ENCODE results near the gene SLC22A6.
"Not testable (repeated sequence)": the region's sequence is repeated elsewhere in the genome, so short reads cannot be mapped to it uniquely, and the experiment has no call there.

SLC22A6 gene

GRCh38 chr11:62988276-62988675, 3.5 kb upstream of the SLC22A6 start:
- DNase-seq = no peak

GRCh38 chr11:62985041-62985750, 429 bp upstream of the SLC22A6 start:
- DNase-seq = no peak

- no peak for DNase-seq
Observed at GRCh38 chr11:62983536-62984199, 1.1 kb downstream of the SLC22A6 start.

DNA sequence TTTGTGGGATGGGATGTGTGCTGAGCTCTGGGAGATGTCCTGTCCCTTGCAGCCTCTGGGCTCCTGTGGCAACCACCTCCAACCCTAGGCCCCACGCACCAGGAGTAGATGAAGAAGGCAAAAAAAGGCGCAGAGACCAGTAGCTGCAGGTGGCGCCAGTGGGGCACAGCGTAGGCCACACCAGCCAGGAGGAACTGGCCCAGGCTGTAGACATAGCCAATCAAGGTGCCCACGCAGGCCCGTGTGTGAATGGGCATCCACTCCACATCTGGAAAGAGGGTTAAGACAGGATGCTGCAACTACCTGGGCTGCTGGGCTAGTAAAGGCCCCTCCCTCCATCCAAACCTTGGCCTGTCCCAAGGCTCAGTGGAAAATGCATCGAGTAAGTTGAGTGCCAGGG, 3.0 kb downstream of the SLC22A6 start:
- DNase-seq = no peak

DNA sequence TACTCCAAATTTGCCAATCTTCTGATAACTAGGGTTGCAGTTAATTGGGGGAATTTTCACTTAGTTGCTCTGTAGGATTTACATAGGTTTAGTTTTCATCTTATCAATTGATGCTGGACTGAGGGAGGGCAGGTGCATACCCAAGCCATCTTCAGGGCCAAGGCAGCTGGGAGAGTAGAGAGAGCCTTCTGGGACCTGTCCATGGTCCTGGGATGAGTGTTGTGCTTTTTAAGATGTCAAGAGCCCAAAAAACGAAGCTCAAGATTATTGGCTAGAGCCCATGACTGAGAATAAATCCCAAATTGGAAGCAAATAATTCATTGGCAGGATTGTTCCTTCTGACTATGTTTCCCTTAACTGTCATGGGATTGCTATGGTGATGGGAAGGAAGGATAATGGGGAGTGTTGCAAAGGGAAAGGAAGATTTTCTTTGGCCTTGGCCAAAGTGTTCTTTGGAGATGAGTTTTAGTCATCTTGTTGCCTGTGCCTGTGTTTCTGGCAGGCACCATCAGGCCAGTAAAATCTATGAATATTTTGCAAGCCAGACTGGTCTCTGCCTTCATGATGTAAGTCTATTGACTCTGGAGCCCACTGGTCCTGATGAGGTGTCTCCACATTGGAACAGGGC, 4.5 kb downstream of the SLC22A6 start:
- no peak for DNase-seq

GRCh38 chr11:62976109-62976508, 8.7 kb downstream of the SLC22A6 start:
- DNase-seq = no peak

GRCh38 chr11:62974848-62975522, 9.8 kb downstream of the SLC22A6 start:
- peak; percentile 44 for DNase-seq

DNA sequence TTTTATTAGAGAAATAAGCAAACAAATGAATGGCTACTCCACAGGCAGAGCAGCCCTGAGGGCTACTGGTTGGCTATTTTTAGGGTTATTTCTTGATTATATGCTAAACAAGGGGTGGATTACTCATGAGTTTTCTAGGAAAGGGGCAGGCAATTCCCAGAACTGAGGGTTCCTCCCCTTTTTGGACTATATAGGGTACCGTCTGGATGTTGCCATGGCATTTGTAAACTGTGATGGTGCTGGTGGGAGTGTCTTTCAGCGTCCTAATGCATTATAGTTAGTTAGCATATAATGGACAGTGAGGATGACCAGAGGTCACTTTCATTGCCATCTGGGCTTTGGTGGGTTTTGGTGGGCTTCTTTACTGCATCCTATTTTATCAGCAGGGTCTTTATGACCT, 19.2 kb downstream of the SLC22A6 start:
- no peak for DNase-seq

- no peak for DNase-seq
Observed at GRCh38 chr11:62962391-62962790, 22.4 kb downstream of the SLC22A6 start.

- no peak for DNase-seq
Observed at GRCh38 chr11:62961017-62961570, 23.7 kb downstream of the SLC22A6 start.

- no peak for DNase-seq
Observed at GRCh38 chr11:62959422-62959980, 25.3 kb downstream of the SLC22A6 start.

DNA sequence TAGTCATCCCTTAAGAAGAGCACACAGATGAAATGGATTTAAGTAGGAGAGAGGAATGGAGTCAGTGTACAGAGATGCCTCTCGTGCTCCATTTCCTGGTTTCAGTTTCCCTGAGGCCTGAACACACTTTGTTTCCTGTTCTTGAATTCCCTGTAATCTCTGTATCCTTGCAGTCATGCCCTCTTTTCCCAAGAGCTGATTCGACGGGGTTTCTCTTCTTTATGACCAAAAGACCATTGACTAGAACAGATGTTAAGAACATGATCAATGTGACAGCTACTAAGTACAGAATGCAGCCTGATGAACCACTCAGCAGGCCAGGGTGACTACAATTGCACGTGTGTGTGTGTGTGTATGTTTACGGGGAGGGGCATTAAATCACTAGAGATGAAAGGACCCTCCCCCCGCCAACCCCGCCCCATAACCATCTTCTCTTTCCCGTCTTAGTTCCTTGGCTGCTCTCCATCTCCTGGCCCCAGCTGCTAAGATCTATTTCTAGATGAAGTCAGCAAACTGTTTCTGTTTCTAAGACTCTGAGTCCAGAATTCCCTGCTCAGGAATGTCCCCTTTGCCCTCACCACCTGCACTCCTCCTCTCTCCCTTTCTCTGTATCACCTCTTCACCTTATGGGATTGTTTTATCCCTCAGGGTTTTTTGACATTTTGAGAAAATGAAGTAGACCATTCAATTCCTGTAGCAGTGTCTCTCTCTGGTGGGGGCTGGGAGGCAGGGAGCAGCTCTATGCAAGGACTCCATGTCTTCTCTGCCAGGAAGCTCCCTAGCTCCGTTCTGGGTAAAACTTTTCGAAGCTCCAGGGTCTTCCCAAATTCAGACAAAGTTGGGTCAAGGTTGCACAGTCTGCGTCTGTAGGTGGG, 26.0 kb downstream of the SLC22A6 start:
- peak; percentile 56 for DNase-seq

GRCh38 chr11:62957147-62957546, 27.6 kb downstream of the SLC22A6 start:
- DNase-seq = no peak

GRCh38 chr11:62954478-62954877, 30.3 kb downstream of the SLC22A6 start:
- no peak for DNase-seq

DNA sequence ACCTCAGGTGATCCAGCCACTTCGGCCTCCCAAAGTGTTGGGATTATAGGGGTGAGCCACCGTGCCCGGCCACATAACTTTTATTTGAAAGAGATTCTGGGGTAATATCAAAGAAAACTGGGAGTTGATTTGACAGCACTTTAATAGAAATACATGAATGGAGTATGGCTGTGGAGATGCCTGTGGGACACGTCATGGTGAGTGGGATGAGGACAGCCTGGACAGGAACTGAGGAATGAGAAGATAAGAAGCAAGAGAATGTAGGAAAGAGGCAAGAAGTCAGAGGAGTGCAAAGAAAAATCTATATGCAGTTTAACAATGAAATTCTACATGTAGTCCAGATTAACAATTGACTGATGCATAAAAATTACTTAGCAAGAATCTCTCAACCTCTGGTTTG, 31.0 kb downstream of the SLC22A6 start:
- DNase-seq = no peak

DNA sequence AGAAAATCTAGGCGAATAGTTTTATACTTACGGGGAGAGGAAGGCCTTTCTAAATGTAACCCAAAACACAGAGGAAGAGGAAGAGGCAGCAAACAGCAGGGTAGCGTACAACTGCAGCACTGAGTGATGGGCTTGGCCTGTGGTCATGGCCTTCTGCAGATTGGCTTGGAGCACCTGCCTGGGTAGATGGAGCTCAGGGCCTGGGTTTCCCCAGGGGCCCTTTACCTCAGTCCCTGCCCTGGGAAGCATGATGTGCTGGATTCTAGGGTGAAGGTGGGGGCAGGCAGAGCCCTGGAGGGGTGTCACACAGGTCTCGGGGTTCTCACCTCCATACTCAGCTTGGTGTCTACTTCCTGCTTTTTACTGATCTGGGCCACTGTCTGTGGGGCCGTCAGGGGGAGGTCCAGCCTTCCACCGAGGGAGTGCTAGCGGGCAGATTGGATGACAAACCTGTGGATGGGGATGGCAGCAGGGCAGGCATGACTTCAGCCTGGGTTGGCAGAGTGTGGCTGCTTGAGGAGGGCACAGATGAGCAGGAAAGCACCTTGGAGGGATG, 35.9 kb downstream of the SLC22A6 start:
- DNase-seq = no peak

DNA sequence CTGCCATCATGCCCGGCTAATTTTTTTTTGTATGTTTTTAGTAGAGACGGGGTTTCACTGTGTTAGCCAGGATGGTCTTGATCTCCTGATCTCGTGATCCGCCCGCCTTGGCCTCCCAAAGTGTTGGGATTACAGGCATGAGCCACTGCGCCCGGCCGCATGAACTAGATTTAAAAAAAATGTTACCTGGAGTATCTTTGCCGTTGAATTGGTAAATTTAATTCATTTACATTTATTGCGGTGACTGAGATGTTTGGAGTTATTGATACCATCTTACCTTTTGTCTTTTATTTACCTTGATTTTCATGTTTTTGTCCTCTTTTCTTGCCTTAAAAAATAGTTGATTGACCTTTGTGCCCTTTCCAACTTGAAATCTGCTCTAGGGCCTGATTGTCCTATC, 39.2 kb downstream of the SLC22A6 start:
- not testable (repeated sequence) for DNase-seq

DNA sequence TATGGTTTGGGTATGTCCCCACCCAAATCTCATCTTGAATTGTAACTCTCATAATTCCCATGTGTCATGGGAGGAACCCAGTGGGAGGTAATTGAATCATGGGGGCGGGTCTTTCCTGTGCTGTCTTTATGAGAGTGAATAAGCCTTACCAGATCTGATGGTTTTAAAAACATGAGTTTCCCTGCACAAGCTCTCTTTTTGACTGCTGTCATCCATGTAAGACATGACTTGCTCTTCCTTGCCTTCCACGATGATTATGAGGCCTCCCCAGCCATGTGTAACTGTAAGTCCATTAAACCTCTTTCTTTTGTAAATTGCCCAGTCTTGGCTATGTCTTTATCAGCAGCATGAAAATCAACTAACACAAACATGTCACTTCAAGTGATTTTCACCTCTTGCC, 47.2 kb downstream of the SLC22A6 start:
- not testable (repeated sequence) for DNase-seq

- no peak for DNase-seq
Observed at GRCh38 chr11:62934496-62934785, 50.3 kb downstream of the SLC22A6 start.

DNA sequence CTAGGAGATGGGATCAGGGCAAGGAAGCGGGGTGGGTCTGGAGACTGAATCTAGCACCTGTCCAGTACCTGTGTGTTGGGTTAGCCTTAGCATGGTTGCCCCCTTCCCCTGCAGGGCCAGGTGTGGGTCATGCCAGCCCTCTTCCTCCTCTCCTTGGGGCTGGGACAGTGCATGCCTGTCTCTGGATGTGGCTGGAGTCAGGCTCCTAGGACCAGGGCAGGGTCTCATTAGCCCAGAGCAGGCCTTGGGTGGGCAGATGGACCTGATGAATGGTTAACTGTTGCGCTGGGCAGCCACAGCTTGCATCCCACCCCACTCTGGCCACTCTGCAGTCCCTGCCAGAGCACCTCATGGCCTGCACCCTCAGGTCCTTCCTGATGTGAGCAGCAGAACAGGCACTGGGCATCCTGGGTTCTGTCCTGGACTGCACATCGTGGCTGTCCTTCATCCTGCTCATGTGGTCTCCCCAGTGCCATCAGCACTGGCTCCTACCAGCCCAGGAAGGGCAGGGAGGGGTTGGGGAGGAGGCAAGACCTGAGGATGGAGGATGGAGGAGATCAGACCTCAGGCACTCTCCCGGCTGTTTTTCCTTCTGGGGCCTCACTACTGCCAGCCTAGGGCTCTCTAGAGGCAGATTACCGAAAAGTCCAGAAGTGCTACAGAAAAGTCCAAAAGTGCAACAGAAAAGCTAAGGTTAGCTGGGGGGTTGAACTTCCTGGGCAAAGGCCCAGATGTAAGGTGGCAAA, 50.8 kb downstream of the SLC22A6 start:
- DNase-seq = no peak

DNA sequence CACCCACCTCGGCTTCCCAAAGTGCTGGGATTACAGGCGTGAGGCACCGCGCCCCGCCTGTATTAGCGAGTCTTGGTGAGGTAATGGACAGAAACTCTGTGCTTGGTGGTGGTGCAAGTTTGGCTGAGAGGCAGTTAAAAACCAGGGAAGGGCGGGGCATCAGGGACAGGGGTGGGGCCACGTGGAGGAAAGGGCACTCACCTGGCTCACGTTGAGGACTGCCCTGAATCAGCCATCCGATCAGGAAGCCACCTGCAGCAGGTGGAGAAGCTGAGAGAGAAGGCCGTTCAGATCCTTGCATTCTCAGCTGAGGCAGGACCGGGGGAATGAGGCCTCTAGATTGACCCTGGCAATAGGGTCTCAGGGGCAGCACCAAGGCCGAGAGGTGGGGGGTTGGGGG, 51.5 kb downstream of the SLC22A6 start:
- no peak for DNase-seq
